T-cell (primary cell): ENCODE data around the gene PLCB4. TPM values are rescaled to one million over a fixed set of nuclear protein-coding genes. Genes with fewer than 3 reads are reported as not detected.

Experiments
- ATAC-seq, 4 experiments: fragments of 200-7000 bp in 3 of 4; fragments of 150-1000 bp in 1 of 4; cut with Tn5 transposase; replicated peaks in 1 of 4; 1 replicate in 3 of 4; 2 replicates in 1 of 4; pipeline ENCODE4 v1.10.0; 2021; ENCODE audit warnings: moderate library complexity in 3 of 4, mild to moderate bottlenecking in 2 of 4, moderate number of reproducible peaks in 1 of 4
- CTCF ChIA-PET, 2 donors: fragments of 300-600 bp; sonication (Branson Sonifier 250); formaldehyde crosslinking; loops; one replicate each; lab custom pipeline; 2022; ENCODE audit warnings: antibody characterized with exemption in 2 of 2; lab: Charles Lee
- POLR2A ChIA-PET, 2 donors: fragments of 300-600 bp; sonication (Branson Sonifier 250); formaldehyde crosslinking; loops; one replicate each; lab custom pipeline; 2022; ENCODE audit warnings: antibody characterized with exemption in 2 of 2; lab: Charles Lee
- DNase-seq, 35 experiments: peaks; one replicate each; pipeline versions ENCODE4 v3.0.0 to v3.0.0-alpha.2; 2013 to 2023
- H3K27ac ChIP-seq: one replicate; pipeline ENCODE4 v1.5.1; 2013; ENCODE audit warnings: low read length
- H3K27me3 ChIP-seq, 2 experiments: replicated peaks in 1 of 2; 1 replicate in 1 of 2; 2 replicates in 1 of 2; pipeline versions ENCODE4 v1.6.1 to v1.7.0; 2013; ENCODE audit warnings: low read length in 1 of 2, mixed read lengths in 1 of 2; ENCODE audit not compliant: control insufficient read depth in 2 of 2, insufficient read depth in 2 of 2; ENCODE audit errors: extremely low read depth in 1 of 2
- H3K36me3 ChIP-seq, 2 donors: 1 replicate in 1 of 2; 2 replicates in 1 of 2; pipeline versions ENCODE4 v1.6.1 to v1.7.0; 2013; ENCODE audit warnings: low read length in 1 of 2; ENCODE audit not compliant: control insufficient read depth in 2 of 2, insufficient read depth in 1 of 2; ENCODE audit errors: extremely low read depth in 1 of 2
- H3K4me1 ChIP-seq, 2 experiments: 1 replicate in 1 of 2; 2 replicates in 1 of 2; pipeline versions ENCODE4 v1.6.1 to v1.7.0; 2013; ENCODE audit warnings: low read length in 2 of 2, mixed read lengths in 1 of 2; ENCODE audit not compliant: insufficient read depth in 2 of 2, control insufficient read depth in 1 of 2; ENCODE audit errors: extremely low read depth in 1 of 2
- H3K4me3 ChIP-seq, 2 donors: 1 replicate in 1 of 2; 2 replicates in 1 of 2; pipeline versions ENCODE4 v1.5.1 to v1.7.0; 2013; ENCODE audit warnings: mild to moderate bottlenecking in 2 of 2, low read length in 1 of 2, moderate library complexity in 1 of 2; ENCODE audit not compliant: control insufficient read depth in 1 of 2; ENCODE audit errors: extremely low read depth in 1 of 2
- H3K9me3 ChIP-seq: 2 replicates; pipeline ENCODE4 v1.7.0; 2013
- H3K27ac Mint-ChIP-seq, 2 donors: one replicate each; pipeline ENCODE4 v1.8.0; 2020 to 2021; ENCODE audit warnings: mild to moderate bottlenecking in 2 of 2, mixed read lengths in 2 of 2
- H3K27me3 Mint-ChIP-seq, 2 donors: one replicate each; pipeline ENCODE4 v1.8.0; 2021 to 2022; ENCODE audit warnings: mixed read lengths in 2 of 2
- H3K36me3 Mint-ChIP-seq: one replicate; pipeline ENCODE4 v1.8.0; 2021; ENCODE audit warnings: mixed read lengths
- H3K4me1 Mint-ChIP-seq, 3 donors: one replicate each; pipeline ENCODE4 v1.8.0; 2020 to 2022; ENCODE audit warnings: mixed read lengths in 3 of 3, mild to moderate bottlenecking in 1 of 3
- H3K4me3 Mint-ChIP-seq, 3 donors: one replicate each; pipeline ENCODE4 v1.8.0; 2020 to 2022; ENCODE audit warnings: mild to moderate bottlenecking in 3 of 3, mixed read lengths in 3 of 3, moderate library complexity in 3 of 3
- H3K9me3 Mint-ChIP-seq, 3 donors: one replicate each; pipeline ENCODE4 v1.8.0; 2020 to 2022; ENCODE audit warnings: mixed read lengths in 3 of 3
- WGBS: methylation state at CpG from one replicate; pipeline ENCODE4 v1.1.5; 2013; ENCODE audit warnings: missing lambda C conversion rate; ENCODE audit not compliant: insufficient coverage; 5-methylcytosine and 5-hydroxymethylcytosine counted together
- total RNA-seq, 35 experiments: library from RNA in 6 of 35; stranded (reverse) in 6 of 35; fragments of 120-200 nt in 1 of 35; gene quantifications; one replicate each; pipeline versions ENCODE4 v1.2.1 to v1.2.4 and lab custom pipeline; 2013 to 2026

PLCB4 gene
- total RNA-seq, 5 donors from 2014 or later (not counting 1 experiment from before 2014, with no cell fraction given) = 0.06 to 0.07 TPM; not detected in 3

DNA sequence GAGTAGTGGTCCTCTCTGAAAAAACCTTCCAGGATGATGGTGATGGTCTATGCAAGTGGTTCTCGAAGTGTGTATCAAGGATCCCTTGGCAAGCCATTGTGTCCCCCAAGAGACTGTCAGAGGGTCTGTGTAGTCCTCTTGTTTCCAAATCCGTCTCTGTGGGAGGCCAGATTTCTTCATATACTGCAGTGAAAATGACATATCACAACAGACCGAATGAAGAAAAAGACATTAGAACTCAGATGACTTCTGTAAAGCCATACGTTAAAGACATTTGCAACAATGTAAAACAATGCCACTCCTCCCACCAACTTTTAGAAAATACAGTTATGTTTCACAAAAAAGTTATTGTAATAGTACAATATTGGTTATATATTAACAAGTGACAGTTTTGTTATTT is 418.3 kb downstream of the PLCB4 start:
- Histone ChIP-seq H3K36me3 (no peaks in the 10 kb centered on the region), H3K27me3 (no peaks in the 10 kb centered on the region), H3K4me3 (no peak overlapping the region), H3K4me1 (no peaks in the 10 kb centered on the region), H3K27ac (no peak overlapping the region), H3K9me3 (no peaks in the 10 kb centered on the region)
- Mint-ChIP-seq H3K27me3 (no peaks in the 10 kb centered on the region), H3K4me3 (no peak overlapping the region), H3K36me3 (no peaks in the 10 kb centered on the region), H3K4me1 (no peaks in the 10 kb centered on the region), H3K27ac (no peak overlapping the region), H3K9me3 (peaks cover 2 to 5% (median 5%) of the 10 kb centered on the region in 3 donors)
- 67% methylated on average over 1 of the region's 4 CpGs for WGBS
- ATAC-seq (no peak), DNase-seq (no peak)
- POLR2A ChIA-PET = no interaction called here
- CTCF ChIA-PET = no interaction called here

DNA sequence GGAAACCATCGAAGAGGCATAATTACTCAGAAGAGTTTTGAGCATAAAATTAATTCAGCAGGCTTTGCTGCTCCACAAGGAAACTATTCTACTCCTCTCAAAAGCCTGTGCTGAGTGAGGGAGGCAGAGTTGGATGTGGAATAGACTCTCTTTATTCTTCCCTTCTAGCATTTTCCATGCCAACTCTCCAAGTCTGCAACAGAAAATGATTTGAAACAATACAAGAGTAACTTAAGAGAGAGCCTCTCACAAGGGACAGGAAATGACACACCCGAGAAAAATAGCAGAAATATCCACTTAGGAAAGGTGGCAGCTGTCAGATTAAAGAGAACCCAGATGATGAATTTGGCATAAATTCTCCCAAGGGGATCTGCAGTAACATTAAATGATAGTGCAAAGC is 419.2 kb downstream of the PLCB4 start:
- no peak overlapping the region for H3K27ac Mint-ChIP-seq
- Histone ChIP-seq H3K36me3 (no peaks in the 10 kb centered on the region), H3K27me3 (no peaks in the 10 kb centered on the region), H3K4me1 (no peaks in the 10 kb centered on the region), H3K27ac (no peak overlapping the region), H3K4me3 (no peak overlapping the region), H3K9me3 (no peaks in the 10 kb centered on the region)
- ChIA-PET POLR2A (no interaction called here), CTCF (no interaction called here)
- H3K27me3 Mint-ChIP-seq = no peaks in the 10 kb centered on the region
- H3K4me1 Mint-ChIP-seq = no peaks in the 10 kb centered on the region
- H3K36me3 Mint-ChIP-seq = no peaks in the 10 kb centered on the region
- DNase-seq (no peak), ATAC-seq (no peak)
- H3K9me3 Mint-ChIP-seq = peaks cover 2 to 5% (median 4%) of the 10 kb centered on the region in 3 donors
- H3K4me3 Mint-ChIP-seq = no peak overlapping the region
- 14% methylated on average over 1 of the region's 2 CpGs for WGBS

DNA sequence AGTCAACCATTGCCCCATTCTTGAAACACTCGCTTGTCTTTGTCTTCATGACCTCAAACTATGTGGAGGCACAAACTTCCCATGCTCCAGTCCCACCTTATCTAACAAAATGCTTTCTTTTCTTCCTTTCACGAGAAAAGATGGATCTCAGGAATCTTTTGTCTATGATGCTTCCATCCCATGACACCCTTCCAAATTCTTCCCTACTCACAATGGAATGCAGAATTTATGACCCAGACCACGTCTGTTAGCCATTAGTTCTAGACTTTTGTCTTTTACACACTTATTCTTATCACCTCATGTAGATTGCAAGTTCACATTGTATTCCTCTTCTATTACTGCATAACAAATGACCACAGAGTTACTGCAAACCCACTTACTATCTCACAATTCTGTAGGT is 421.3 kb downstream of the PLCB4 start:
- ChIA-PET POLR2A (no interaction called here), CTCF (no interaction called here)
- Histone ChIP-seq H3K4me1 (no peaks in the 10 kb centered on the region), H3K4me3 (no peak overlapping the region), H3K36me3 (no peaks in the 10 kb centered on the region), H3K27me3 (no peaks in the 10 kb centered on the region), H3K9me3 (no peaks in the 10 kb centered on the region), H3K27ac (no peak overlapping the region)
- 63% methylated on average over 2 of the region's 3 CpGs for WGBS
- no peak overlapping the region for H3K4me3 Mint-ChIP-seq
- H3K27me3 Mint-ChIP-seq = no peaks in the 10 kb centered on the region
- ATAC-seq (no peak), DNase-seq (no peak)
- no peaks in the 10 kb centered on the region for H3K36me3 Mint-ChIP-seq
- H3K4me1 Mint-ChIP-seq = no peaks in the 10 kb centered on the region
- no peak overlapping the region for H3K27ac Mint-ChIP-seq
- peaks cover 5 to 8% (median 5%) of the 10 kb centered on the region in 3 donors for H3K9me3 Mint-ChIP-seq

DNA sequence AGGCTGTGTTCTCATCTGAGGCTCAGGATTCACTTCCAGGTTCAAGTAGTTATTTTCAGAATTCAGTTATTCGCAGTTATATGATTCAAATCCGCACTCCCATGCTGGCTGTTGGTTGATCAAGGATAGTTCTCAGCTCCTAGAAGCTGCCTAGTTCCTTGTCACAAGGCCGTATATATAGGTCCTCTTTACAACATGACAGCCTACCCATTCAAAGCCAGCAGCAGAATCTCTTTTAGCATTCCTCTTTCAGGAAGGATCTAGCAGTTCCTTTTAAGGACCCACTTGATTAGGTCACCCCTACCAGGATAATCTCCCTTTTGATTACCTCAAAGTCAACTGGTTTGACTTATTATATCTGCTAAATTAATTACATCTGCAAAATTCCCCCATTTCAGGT is 421.7 kb downstream of the PLCB4 start:
- POLR2A ChIA-PET = no interaction called here
- H3K9me3 Mint-ChIP-seq = peaks cover 5 to 8% (median 5%) of the 10 kb centered on the region in 3 donors
- CTCF ChIA-PET = no interaction called here

DNA sequence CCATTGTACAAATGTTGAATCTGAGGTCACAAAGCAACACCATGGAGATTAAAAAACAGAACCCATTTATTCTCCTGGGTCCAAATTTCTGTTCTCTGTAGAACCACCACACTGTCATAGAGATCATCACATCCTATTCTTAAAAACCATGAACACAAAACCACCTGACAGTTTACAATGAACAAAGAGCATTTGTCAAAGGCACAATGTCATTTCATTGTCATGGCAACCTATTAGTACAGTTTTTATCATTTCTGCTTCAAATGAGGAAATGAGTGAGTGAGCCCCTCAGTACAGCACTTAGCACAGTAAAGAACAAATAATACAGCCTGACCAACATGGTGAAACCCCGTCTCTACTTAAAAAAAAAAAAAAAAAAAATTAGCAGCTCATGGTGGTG is 422.4 kb downstream of the PLCB4 start:
- no peaks in the 10 kb centered on the region for H3K4me1 ChIP-seq
- no peaks in the 10 kb centered on the region for H3K9me3 ChIP-seq
- H3K27ac ChIP-seq = no peak overlapping the region
- peaks cover 0 to 2% of the 10 kb centered on the region in 2 experiments for H3K27me3 ChIP-seq
- Mint-ChIP-seq H3K27me3 (no peaks in the 10 kb centered on the region), H3K4me3 (no peak overlapping the region), H3K4me1 (no peaks in the 10 kb centered on the region), H3K27ac (no peak overlapping the region), H3K9me3 (peaks cover 3 to 10% (median 8%) of the 10 kb centered on the region in 3 donors), H3K36me3 (no peaks in the 10 kb centered on the region)
- no peak for DNase-seq
- ChIA-PET CTCF (no interaction called here), POLR2A (no interaction called here)
- no peaks in the 10 kb centered on the region for H3K36me3 ChIP-seq
- no peak overlapping the region for H3K4me3 ChIP-seq
- WGBS = no CpG with 5 or more reads among the region's 1 CpG
- ATAC-seq = no peak

More for the DNA sequence above, 421.7 kb downstream of the PLCB4 start:
- Histone ChIP-seq H3K9me3 (no peaks in the 10 kb centered on the region), H3K27ac (no peak overlapping the region), H3K36me3 (no peaks in the 10 kb centered on the region), H3K4me3 (no peak overlapping the region), H3K27me3 (peaks cover 0 to 2% of the 10 kb centered on the region in 2 experiments), H3K4me1 (no peaks in the 10 kb centered on the region)
- no peaks in the 10 kb centered on the region for H3K27me3 Mint-ChIP-seq
- H3K4me1 Mint-ChIP-seq = no peaks in the 10 kb centered on the region
- H3K27ac Mint-ChIP-seq = no peak overlapping the region
- ATAC-seq = no peak
- no peaks in the 10 kb centered on the region for H3K36me3 Mint-ChIP-seq
- H3K4me3 Mint-ChIP-seq = no peak overlapping the region
- 86% methylated on average over 3 of the region's 3 CpGs for WGBS
- no peak for DNase-seq

DNA sequence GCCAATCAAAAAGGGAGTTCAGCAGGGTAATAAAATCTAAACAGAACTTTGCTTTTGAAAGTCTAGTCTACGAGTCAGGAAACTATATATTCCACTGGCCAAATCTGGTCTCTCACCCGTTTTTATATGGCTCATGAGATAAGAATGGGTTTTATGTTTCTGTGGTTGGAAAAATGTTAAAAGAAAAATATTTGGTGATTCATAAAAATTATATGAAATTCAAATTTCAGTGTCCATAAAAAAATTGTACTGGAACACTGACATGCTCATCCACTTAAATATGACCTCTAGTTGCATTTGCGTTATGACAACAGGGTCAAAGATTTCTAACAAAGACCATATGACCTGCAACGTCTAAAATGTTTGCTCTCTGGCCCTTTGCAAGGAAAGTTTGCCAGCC is 423.2 kb downstream of the PLCB4 start:
- Histone ChIP-seq H3K36me3 (no peaks in the 10 kb centered on the region), H3K9me3 (no peaks in the 10 kb centered on the region), H3K4me3 (no peak overlapping the region), H3K4me1 (no peaks in the 10 kb centered on the region), H3K27ac (no peak overlapping the region), H3K27me3 (peaks cover 0 to 2% of the 10 kb centered on the region in 2 experiments)
- H3K36me3 Mint-ChIP-seq = no peaks in the 10 kb centered on the region
- no peak overlapping the region for H3K27ac Mint-ChIP-seq
- peaks cover 2 to 10% (median 8%) of the 10 kb centered on the region in 3 donors for H3K9me3 Mint-ChIP-seq
- ATAC-seq = no peak
- WGBS = 100% methylated on average over 1 of the region's 4 CpGs
- ChIA-PET CTCF (no interaction called here), POLR2A (no interaction called here)
- DNase-seq = no peak
- H3K4me1 Mint-ChIP-seq = no peaks in the 10 kb centered on the region
- H3K4me3 Mint-ChIP-seq = no peak overlapping the region
- no peaks in the 10 kb centered on the region for H3K27me3 Mint-ChIP-seq

DNA sequence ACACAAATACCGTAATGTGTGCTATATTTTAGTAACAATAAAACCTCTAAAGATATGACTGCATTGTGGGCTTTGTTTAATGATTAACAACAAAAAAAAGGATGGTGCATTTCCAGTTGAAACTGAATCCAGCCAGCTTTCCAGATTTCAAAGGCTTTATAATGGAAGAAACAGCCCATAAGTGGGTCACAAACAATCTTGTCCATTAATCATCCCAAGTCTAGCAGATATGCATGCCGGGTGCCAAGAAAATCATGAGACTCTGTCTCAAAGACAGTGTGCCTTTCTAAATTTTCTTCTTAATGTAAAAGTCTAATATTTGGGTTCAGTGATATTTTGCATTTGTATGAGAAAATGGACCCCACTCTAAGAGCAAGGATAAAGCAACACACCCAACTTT is 424.9 kb downstream of the PLCB4 start:
- CTCF ChIA-PET = no interaction called here
- Histone ChIP-seq H3K4me3 (no peak overlapping the region), H3K27ac (no peak overlapping the region), H3K36me3 (no peaks in the 10 kb centered on the region), H3K9me3 (no peaks in the 10 kb centered on the region), H3K27me3 (peaks cover 0 to 2% of the 10 kb centered on the region in 2 experiments), H3K4me1 (no peaks in the 10 kb centered on the region)
- no CpG with 5 or more reads among the region's 2 CpGs for WGBS
- H3K36me3 Mint-ChIP-seq = no peaks in the 10 kb centered on the region
- no peak for ATAC-seq
- DNase-seq = no peak
- H3K27ac Mint-ChIP-seq = no peak overlapping the region
- no peak overlapping the region for H3K4me3 Mint-ChIP-seq
- H3K4me1 Mint-ChIP-seq = no peaks in the 10 kb centered on the region
- H3K9me3 Mint-ChIP-seq = peaks cover 4 to 10% (median 8%) of the 10 kb centered on the region in 3 donors
- POLR2A ChIA-PET = no interaction called here
- H3K27me3 Mint-ChIP-seq = no peaks in the 10 kb centered on the region
